ENCODE data around the gene DNAL1.

DNA sequence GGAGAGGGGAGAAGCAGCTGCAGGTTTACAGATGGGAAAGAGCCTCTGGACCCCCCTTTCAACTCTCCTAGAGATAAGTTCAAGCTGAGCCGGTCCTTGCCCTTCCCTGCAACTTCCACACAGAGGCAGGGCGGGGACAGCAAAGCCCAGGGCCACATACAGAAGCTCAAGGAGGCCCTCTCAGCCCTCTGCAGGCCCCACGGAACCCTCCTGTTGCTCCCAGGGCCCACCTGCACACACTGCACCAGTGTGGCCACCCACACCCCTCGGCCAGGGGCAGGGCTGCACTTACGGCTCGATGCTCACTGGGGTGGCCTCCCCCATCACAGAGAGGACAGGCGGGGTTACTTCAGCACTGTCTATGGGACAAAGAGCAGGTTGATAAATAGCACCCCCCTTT, 82.4 kb downstream of the DNAL1 start:
- TF ChIP-seq, protein P1, sequence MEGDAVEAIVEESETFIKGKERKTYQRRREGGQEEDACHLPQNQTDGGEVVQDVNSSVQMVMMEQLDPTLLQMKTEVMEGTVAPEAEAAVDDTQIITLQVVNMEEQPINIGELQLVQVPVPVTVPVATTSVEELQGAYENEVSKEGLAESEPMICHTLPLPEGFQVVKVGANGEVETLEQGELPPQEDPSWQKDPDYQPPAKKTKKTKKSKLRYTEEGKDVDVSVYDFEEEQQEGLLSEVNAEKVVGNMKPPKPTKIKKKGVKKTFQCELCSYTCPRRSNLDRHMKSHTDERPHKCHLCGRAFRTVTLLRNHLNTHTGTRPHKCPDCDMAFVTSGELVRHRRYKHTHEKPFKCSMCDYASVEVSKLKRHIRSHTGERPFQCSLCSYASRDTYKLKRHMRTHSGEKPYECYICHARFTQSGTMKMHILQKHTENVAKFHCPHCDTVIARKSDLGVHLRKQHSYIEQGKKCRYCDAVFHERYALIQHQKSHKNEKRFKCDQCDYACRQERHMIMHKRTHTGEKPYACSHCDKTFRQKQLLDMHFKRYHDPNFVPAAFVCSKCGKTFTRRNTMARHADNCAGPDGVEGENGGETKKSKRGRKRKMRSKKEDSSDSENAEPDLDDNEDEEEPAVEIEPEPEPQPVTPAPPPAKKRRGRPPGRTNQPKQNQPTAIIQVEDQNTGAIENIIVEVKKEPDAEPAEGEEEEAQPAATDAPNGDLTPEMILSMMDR (IDR thresholded peaks at IDR 0.05): no peak
- no peak for TF ChIP-seq ZFX (IDR thresholded peaks at IDR 0.05; ENCODE audit: borderline replicate concordance)
